RWPE1 (cell line): ENCODE data around the gene HIBADH.
A peak's percentile ranks its signal among the peaks of the same experiment; 100 is the strongest.

Experiments
- CTCF ChIA-PET: fragments of 350-600 bp; sonication (Branson Sonifier 250); formaldehyde crosslinking; extraction: SDS; loops from one replicate; lab custom pipeline; 2021; lab: Yijun Ruan, JAX
- POLR2A ChIA-PET: fragments of 400-600 bp; formaldehyde crosslinking; extraction: SDS; loops from one replicate; lab custom pipeline; 2020; ENCODE audit warnings: antibody characterized with exemption; ENCODE audit not compliant: low non-redundant PET; lab: Yijun Ruan, JAX
- DNase-seq: peaks from one replicate; pipeline ENCODE4 v3.0.0; 2012; ENCODE audit warnings: low spot score
- H3K27ac ChIP-seq: fragments of 450-650 bp; 2 replicates; pipeline ENCODE4 v1.5.1; 2017
- TF ChIP-seq, protein P1 (sequence below): fragments of 450-650 bp; conservative IDR thresholded peaks from 2 replicates; pipeline ENCODE4 v1.5.1; 2017; ENCODE audit warnings: low read depth, mild to moderate bottlenecking

HIBADH gene

DNA sequence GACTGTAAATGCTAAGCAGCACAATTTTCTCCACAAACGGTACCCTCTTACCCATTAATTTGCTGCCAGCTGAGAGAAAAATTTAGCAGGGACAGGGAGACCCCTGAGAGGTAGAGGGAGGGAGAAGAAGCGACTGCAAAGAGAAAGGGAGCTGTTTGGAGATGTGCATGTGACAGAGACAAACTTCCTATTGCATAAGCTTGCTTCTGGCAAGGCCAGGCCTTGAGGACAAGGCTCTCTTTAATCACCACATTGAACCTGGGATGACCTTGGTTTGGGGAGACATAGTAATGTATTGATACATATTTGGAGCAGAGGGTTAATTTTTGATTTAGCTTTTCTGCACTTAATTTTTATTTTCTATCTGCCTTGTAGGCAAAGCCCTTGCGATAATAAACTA is 31.1 kb upstream of the HIBADH start:
- POLR2A ChIA-PET = interaction anchor here (0.8 kb wide), 1 partner anchor 214 kb away, joined by 4 read pairs; no protein-coding TSS in a partner anchor
- CTCF ChIA-PET = interaction anchor here (1.3 kb wide), 1 partner anchor 16 kb away, joined by 3 read pairs; no protein-coding TSS in a partner anchor
- TF ChIP-seq, protein P1, sequence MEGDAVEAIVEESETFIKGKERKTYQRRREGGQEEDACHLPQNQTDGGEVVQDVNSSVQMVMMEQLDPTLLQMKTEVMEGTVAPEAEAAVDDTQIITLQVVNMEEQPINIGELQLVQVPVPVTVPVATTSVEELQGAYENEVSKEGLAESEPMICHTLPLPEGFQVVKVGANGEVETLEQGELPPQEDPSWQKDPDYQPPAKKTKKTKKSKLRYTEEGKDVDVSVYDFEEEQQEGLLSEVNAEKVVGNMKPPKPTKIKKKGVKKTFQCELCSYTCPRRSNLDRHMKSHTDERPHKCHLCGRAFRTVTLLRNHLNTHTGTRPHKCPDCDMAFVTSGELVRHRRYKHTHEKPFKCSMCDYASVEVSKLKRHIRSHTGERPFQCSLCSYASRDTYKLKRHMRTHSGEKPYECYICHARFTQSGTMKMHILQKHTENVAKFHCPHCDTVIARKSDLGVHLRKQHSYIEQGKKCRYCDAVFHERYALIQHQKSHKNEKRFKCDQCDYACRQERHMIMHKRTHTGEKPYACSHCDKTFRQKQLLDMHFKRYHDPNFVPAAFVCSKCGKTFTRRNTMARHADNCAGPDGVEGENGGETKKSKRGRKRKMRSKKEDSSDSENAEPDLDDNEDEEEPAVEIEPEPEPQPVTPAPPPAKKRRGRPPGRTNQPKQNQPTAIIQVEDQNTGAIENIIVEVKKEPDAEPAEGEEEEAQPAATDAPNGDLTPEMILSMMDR = no peak
- DNase-seq = no peak
- no peak overlapping the region for H3K27ac ChIP-seq

- CTCF ChIA-PET = interaction anchor here (0.5 to 0.6 kb wide), 2 partner anchors 37 to 83 kb away, joined by 3 to 4 read pairs; no protein-coding TSS in a partner anchor
- H3K27ac ChIP-seq = no peak overlapping the region
- TF ChIP-seq, protein P1 = no peak
- POLR2A ChIA-PET = no interaction called here
- no peak for DNase-seq
Measured at GRCh38 chr7:27690649-27691048, 28.0 kb upstream of the HIBADH start.

GRCh38 chr7:27689591-27690164 is 27.0 kb upstream of the HIBADH start:
- CTCF ChIA-PET = interaction anchor here (0.6 kb wide), 1 partner anchor 698 kb away, joined by 3 read pairs; no protein-coding TSS in a partner anchor
- TF ChIP-seq, protein P1 = no peak
- H3K27ac ChIP-seq = no peak overlapping the region
- POLR2A ChIA-PET = no interaction called here
- peak; percentile 29 for DNase-seq

DNA sequence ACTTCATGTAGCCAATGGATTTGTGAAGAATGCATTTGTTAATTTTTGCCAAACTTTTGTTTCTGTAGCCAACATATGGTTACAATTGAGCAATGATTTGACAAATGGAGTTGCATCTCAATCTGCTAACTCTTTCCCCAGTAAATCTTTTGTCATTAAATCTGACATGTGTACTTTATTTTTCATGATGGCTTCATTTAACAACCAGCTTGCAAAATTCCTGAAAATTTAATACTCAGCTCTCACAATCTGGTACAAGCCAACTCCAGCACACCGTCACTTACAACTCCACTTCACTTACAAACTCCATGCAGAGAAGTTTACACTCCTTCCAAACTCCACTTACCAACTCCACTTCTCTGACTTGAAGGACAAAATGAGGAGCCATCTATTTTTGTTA is 26.5 kb upstream of the HIBADH start:
- ChIA-PET CTCF (interaction anchor here (0.6 kb wide), 1 partner anchor 697 kb away, joined by 3 read pairs; no protein-coding TSS in a partner anchor), POLR2A (no interaction called here)
- TF ChIP-seq, protein P1 = no peak
- DNase-seq = no peak
- no peak overlapping the region for H3K27ac ChIP-seq

GRCh38 chr7:27688646-27689045 is 26.0 kb upstream of the HIBADH start:
- ChIA-PET POLR2A (no interaction called here), CTCF (no interaction called here)
- DNase-seq = no peak
- TF ChIP-seq, protein P1 = no peak
- H3K27ac ChIP-seq = no peak overlapping the region

DNA sequence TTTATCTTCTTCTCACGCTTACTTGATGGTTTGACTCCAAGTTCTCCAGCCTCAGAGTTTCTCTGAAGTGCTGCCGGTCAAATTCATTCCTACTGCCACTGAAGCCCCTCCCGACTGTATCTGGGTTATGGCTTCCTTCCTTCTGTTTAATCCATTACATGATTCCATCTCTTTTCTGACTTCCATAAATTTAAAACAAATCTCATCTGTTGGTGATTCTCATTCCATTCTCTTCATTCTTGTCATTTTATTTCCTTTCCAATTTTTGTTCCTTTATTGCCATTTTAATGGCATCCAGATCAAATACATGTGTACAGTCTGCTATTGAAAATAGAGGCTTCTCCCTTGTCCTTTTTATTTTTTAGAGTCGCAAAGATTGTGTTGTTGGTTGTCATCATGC is 25.4 kb upstream of the HIBADH start:
- ChIA-PET POLR2A (no interaction called here), CTCF (interaction anchor here (0.6 kb wide), 1 partner anchor 1870 kb away, joined by 3 read pairs; no protein-coding TSS in a partner anchor)
- TF ChIP-seq, protein P1 = no peak
- H3K27ac ChIP-seq = no peak overlapping the region
- DNase-seq = no peak
